Left ventricle myocardium inferior (tissue), 1 donor: ENCODE data around the gene ADRA2A. TPM values are rescaled to one million over a fixed set of nuclear protein-coding genes. Genes with fewer than 3 reads are reported as not detected.

ENCODE experiments used
- DNase-seq: peaks from one replicate; pipeline ENCODE4 v3.0.0-alpha.2; 2020
- H3K27ac ChIP-seq: fragments of 200-600 bp; replicated peaks from 2 replicates; pipeline ENCODE4 v1.8.0; 2021
- H3K27me3 ChIP-seq: fragments of 200-600 bp; 2 replicates; pipeline ENCODE4 v1.8.0; 2021; ENCODE audit warnings: low read depth
- H3K36me3 ChIP-seq: fragments of 200-600 bp; 2 replicates; pipeline ENCODE4 v1.8.0; 2021
- H3K4me1 ChIP-seq: fragments of 200-600 bp; 2 replicates; pipeline ENCODE4 v1.8.0; 2021
- H3K4me3 ChIP-seq: fragments of 200-600 bp; 2 replicates; pipeline ENCODE4 v1.8.0; 2021; ENCODE audit warnings: mild to moderate bottlenecking, moderate library complexity
- H3K9me3 ChIP-seq: fragments of 200-600 bp; replicated peaks from 2 replicates; pipeline ENCODE4 v1.8.0; 2021
- intact Hi-C: fragments of 100-400 bp; cut with micrococcal nuclease; formaldehyde crosslinking; loops from one replicate; pipeline ENCODE4 v1.11.0; 2022
- long read RNA-seq: library from polyadenylated mRNA; unstranded; transcript quantifications from one replicate; pipeline ENCODE4 v2.0.0, GENCODE V29; 2021
- total RNA-seq: library from RNA; stranded (reverse); fragmentation: NEBNext Ultra II Directional; extraction: Animal tissue kit (Norgen Biotek cat#: 25700); gene quantifications from one replicate; pipeline ENCODE4 v1.2.1, GENCODE V29; 2021
- TF ChIP-seq, protein P1 (sequence below): fragments of 200-600 bp; IDR thresholded peaks from 2 replicates; pipeline ENCODE4 v1.8.0; 2021; ENCODE audit warnings: antibody characterized with exemption, mild to moderate bottlenecking, borderline replicate concordance
- donor health status: DM: no; HTN: yes; CAD: no; lungs with severe emphysema.

Gene ADRA2A
- total RNA-seq, result 0.27 TPM
- long read RNA-seq, partial matches to known transcripts, result 0 of 2 reads
- long read RNA-seq, other reads (novel, unspliced or antisense), result 0 of 2 reads

- no peaks in the 10 kb centered on the region for H3K36me3 ChIP-seq
- peak within 1 kb of the TSS; percentile 27 for H3K27ac ChIP-seq
- TF ChIP-seq, protein P1, sequence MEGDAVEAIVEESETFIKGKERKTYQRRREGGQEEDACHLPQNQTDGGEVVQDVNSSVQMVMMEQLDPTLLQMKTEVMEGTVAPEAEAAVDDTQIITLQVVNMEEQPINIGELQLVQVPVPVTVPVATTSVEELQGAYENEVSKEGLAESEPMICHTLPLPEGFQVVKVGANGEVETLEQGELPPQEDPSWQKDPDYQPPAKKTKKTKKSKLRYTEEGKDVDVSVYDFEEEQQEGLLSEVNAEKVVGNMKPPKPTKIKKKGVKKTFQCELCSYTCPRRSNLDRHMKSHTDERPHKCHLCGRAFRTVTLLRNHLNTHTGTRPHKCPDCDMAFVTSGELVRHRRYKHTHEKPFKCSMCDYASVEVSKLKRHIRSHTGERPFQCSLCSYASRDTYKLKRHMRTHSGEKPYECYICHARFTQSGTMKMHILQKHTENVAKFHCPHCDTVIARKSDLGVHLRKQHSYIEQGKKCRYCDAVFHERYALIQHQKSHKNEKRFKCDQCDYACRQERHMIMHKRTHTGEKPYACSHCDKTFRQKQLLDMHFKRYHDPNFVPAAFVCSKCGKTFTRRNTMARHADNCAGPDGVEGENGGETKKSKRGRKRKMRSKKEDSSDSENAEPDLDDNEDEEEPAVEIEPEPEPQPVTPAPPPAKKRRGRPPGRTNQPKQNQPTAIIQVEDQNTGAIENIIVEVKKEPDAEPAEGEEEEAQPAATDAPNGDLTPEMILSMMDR, result no peak
- H3K27me3 ChIP-seq, result peaks cover 89% of the 10 kb centered on the region
- H3K9me3 ChIP-seq, result no peaks in the 10 kb centered on the region
- H3K4me3 ChIP-seq, result peak within 1 kb of the TSS; percentile 69
- intact Hi-C loops, result no loop called here
- DNase-seq, result peak; percentile 35
- H3K4me1 ChIP-seq, result peaks cover 37% of the 10 kb centered on the region
Observed at GRCh38 chr10:111076682-111077478, at the start of gene ADRA2A. Gene ADRA2A (plus strand): TSS chr10:111077029. CDS start chr10:111077997, 968 bp downstream.

GRCh38 chr10:111030042-111030750, 46.6 kb upstream of the ADRA2A start:
- no peak for DNase-seq
- TF ChIP-seq, protein P1, result no peak
- no peaks in the 10 kb centered on the region for H3K27me3 ChIP-seq
- intact Hi-C loops, result no loop called here
- H3K9me3 ChIP-seq, result peaks cover 18% of the 10 kb centered on the region
- H3K4me3 ChIP-seq, result no peak overlapping the region
- H3K36me3 ChIP-seq, result no peaks in the 10 kb centered on the region
- no peak overlapping the region for H3K27ac ChIP-seq
- H3K4me1 ChIP-seq, result no peaks in the 10 kb centered on the region

DNA sequence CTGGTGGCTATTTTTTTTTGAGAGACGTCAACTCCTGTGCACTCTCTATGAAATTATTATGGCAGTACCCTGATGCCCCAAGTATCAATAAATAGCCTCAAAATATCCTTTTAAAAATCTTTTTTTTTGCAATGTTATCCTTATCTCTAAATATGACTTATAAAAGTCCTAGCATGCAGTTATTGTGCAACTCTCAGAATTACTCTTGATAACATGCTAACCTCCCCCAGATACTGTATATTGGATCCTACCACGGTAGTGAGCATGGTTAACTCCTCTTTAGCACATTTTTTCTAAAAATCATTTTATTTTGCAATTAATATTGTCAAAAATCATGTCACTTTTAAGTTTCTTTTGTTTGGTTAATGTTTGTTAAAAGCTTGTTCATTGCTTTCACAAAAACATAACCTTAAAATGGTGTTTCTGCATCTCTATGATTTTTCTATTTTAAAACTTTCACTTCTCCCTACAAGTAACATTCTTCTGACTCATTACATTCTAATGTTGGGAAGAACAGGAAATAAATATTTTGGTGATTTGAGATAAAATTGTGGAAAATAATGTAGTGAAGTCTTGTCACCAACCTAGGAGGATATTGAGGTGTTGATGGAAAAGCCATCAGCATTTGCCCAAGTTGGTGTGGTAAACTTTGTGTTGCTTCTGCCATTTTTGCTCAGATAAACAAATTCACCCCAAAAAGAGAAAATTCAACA, 42.1 kb upstream of the ADRA2A start:
- Histone ChIP-seq H3K4me1 (no peaks in the 10 kb centered on the region), H3K9me3 (peaks cover 35% of the 10 kb centered on the region), H3K27me3 (no peaks in the 10 kb centered on the region), H3K36me3 (no peaks in the 10 kb centered on the region), H3K4me3 (no peak overlapping the region), H3K27ac (no peak overlapping the region)
- intact Hi-C loops, result no loop called here
- TF ChIP-seq, protein P1, result no peak
- DNase-seq, result no peak

- DNase-seq, result no peak
- H3K36me3 ChIP-seq, result no peaks in the 10 kb centered on the region
- TF ChIP-seq, protein P1, result no peak
- H3K27ac ChIP-seq, result no peak overlapping the region
- H3K27me3 ChIP-seq, result no peaks in the 10 kb centered on the region
- intact Hi-C loops, result no loop called here
- H3K9me3 ChIP-seq, result peaks cover 43% of the 10 kb centered on the region
- H3K4me1 ChIP-seq, result no peaks in the 10 kb centered on the region
- no peak overlapping the region for H3K4me3 ChIP-seq
Observed at GRCh38 chr10:111035542-111035941, 41.3 kb upstream of the ADRA2A start.

- no peak for DNase-seq
- TF ChIP-seq, protein P1, result no peak
- intact Hi-C loops, result no loop called here
Observed at GRCh38 chr10:111037858-111038257, 39.0 kb upstream of the ADRA2A start.

More at GRCh38 chr10:111037858-111038257, 39.0 kb upstream of the ADRA2A start:
- H3K27me3 ChIP-seq, result no peaks in the 10 kb centered on the region
- no peak overlapping the region for H3K27ac ChIP-seq
- H3K4me1 ChIP-seq, result no peaks in the 10 kb centered on the region
- H3K36me3 ChIP-seq, result no peaks in the 10 kb centered on the region
- H3K4me3 ChIP-seq, result no peak overlapping the region
- H3K9me3 ChIP-seq, result peaks cover 56% of the 10 kb centered on the region
